Stimulated activated CD8-positive, alpha-beta memory T cell treated with anti-CD3 and anti-CD28 coated beads, Interleukin-7, amount 100 ng/mL, for 24 hours (primary cell): ENCODE results near the gene SCFD1.
"Not testable (repeated sequence)": the region's sequence is repeated elsewhere in the genome, so short reads cannot be mapped to it uniquely, and the experiment has no call there.

Source experiments
- DNase-seq: peaks from one replicate; pipeline ENCODE4 v3.0.0-alpha.2; 2020; ENCODE audit warnings: low read depth

The SCFD1 gene

GRCh38 chr14:30680036-30680435 lies 57.9 kb downstream of the SCFD1 start:
- no peak for DNase-seq

DNA sequence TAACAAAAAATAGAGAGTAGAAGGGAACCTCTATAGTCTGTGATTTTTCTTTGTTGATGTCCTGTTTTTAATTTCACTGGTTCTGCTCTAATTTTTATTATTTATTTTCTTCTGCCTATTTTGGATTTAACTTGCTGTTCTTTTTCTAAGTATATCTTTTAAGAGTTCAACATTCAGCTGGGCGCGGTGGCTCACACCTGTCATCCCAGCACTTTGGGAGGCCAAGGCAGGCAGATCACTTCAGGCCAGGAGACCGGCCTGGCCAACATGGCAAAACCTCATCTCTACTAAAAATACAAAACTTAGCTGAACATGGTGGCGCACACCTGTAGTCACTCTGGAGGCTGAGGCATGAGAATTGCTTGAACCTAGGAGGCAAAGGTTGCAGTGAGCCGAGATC lies 58.7 kb downstream of the SCFD1 start:
- not testable (repeated sequence) for DNase-seq

- no peak for DNase-seq
Observed at GRCh38 chr14:30681752-30682355, 59.7 kb downstream of the SCFD1 start.

- not testable (repeated sequence) for DNase-seq
Observed at GRCh38 chr14:30690487-30691355, 68.6 kb downstream of the SCFD1 start.

DNA sequence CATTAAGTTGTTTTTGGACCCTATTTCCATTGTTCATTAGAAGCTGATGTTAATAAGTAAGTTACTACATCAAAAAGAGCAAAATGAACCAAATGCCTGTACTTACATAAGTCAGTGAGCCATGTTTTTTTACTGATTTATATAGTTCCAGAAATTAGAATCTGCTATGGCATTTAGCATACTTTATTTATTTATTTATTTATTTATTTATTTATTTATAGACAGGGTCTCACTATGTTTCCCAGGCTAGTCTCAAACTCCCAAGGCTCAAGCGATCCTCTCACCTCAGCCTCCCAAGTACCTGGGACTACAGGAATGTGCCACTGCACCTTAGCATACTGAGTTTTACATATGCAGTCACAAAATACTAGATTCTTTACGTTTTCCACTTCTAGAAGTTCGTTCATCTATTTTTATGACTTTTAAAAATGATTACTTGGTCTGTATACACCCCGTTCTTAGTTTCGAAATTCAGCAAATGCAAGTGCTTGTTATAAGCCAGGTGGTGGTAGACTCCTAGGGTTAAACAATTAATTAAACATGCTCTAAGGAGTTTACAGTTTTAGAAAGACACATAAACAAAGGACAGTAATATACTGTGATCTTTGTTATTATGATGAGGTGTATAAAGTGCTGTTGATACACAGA lies 69.8 kb downstream of the SCFD1 start:
- DNase-seq: no peak

GRCh38 chr14:30692669-30693068 lies 70.5 kb downstream of the SCFD1 start:
- no peak for DNase-seq

GRCh38 chr14:30698463-30698862 lies 76.3 kb downstream of the SCFD1 start:
- DNase-seq: no peak

DNA sequence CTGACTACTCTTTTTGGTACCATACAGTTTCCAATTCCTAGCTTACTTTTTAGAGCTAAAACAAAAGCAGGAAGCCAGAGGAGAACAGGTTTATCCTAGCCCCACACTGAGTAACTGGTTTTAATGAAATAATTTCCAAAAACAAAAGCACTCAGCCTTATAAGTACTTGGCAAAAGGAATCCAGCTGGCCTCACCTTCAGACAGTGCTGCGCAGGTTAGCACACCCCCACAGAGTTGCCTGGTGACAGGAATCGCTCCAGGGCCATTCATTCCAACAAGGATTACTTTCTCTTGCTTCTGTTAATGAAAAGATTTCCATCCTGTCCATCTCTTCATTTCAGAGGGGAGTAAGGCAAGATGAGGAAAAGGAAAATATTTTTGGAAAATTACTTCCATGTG lies 84.6 kb downstream of the SCFD1 start:
- DNase-seq: no peak

DNA sequence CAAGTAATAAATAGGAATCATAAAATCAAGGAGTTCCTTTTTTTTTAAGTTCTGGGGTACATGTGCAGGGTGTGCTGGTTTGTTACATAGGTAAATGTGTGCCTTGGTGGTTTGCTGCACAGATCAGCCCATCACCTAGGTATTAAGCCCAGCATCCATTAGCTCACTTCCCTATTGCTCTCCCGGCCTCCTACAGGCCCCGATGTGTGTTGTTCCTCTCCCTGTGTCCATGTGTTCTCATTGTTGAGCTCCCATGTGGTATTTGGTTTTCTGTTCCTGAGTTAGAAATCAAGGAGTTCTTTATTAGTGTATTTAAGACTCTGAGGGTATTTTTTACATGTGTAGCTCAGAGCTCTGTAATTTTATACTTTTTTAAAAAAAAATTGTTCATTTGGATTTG lies 86.0 kb downstream of the SCFD1 start:
- DNase-seq: no peak

GRCh38 chr14:30709201-30709600 lies 87.1 kb downstream of the SCFD1 start:
- DNase-seq: no peak

DNA sequence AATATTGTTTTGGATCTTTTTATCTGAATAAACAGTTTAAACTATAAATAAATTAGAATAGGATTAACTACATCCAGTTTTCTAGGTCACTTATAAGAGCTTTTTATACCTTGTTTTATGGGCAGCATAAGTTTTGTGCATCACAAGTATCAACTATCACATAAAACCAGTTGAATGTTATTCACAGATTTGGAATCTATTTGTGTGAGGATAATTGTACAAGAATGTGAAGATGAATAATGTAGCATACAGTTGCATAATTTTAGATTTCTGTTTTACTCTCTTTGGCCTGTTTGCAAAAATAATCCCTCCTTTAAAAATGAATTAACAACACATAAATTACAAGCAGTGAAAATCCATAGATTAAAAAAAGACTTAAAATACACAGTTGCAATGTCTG lies 88.8 kb downstream of the SCFD1 start:
- no peak for DNase-seq

- no peak for DNase-seq
Observed at GRCh38 chr14:30719137-30719536, 97.0 kb downstream of the SCFD1 start.

GRCh38 chr14:30725763-30726162 lies 103.6 kb downstream of the SCFD1 start:
- DNase-seq: no peak

GRCh38 chr14:30728471-30728870 lies 106.4 kb downstream of the SCFD1 start:
- DNase-seq: no peak

DNA sequence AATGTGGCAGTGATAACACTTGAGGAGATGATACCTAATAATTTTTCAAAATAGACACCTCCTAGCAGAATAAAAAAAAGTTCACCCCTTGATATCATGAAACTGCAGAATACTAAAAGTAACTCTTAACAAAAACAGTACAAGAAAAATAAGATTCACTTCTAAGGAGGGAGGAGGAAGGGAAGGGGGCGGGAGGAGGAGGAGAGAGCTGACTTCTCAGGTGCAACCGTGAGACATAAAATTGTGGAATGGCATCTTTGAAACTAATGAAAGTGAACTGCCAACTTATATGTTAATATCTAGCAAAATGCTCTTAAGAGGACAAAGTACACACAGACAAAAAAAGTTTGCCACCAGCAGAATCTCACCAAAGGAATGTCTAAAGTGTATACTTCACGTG lies 115.8 kb downstream of the SCFD1 start:
- no peak for DNase-seq

DNA sequence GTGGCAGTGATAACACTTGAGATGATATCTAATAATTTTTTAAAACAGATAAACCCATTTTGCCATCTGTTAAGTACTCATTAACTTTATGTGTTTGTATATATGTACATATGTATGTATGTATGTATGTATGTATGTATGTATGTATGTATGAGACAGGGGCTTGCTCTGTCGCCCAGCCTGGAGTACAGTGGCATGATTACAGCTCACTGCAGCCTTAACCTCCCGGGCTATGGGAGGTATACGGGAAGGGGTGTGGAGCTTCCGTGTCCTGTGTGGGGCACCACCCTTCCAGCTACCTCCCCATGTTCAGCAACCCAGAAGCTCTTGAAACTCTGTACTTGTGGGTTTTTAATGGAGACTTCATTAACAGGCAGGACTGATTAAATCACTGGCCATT lies 116.9 kb downstream of the SCFD1 start:
- DNase-seq: no peak

GRCh38 chr14:30748343-30748742 lies 126.2 kb downstream of the SCFD1 start:
- DNase-seq: no peak

DNA sequence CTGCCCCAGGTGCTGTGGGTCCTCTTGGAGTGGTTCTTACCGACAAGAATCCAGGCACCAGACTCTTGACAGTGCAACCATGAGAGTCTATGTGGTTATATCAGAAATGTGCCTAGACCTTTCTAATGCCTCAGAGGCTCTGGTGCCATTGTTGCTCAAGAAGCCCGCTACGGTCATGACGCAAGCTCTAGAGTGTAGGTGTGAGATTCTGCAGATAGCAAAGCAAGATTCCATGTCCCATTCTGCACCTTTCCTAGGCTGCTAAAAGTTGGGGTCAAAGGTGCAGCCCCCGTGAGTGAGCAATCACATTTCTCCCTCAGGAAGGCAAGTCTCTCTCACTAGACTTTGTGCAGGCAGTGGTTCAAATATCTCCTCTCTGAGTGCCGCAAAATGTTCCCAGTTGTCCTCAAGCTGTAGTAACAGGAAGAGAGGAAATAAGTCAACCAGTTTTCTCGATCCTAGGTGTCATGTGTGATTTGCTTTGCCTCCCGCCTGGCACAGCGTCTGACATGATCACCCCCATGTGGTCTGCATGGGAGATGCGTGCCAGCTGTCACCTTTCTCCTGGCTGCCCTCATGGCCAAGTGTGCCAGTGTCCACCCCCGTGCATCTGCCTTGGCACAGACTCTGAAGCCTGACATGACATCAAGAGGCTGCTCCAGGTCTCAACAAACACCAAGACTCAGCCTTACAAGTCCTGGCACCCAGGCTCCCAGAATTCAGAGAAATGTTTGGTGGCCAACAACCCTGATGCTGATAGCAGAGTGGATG lies 129.7 kb downstream of the SCFD1 start:
- no peak for DNase-seq

DNA sequence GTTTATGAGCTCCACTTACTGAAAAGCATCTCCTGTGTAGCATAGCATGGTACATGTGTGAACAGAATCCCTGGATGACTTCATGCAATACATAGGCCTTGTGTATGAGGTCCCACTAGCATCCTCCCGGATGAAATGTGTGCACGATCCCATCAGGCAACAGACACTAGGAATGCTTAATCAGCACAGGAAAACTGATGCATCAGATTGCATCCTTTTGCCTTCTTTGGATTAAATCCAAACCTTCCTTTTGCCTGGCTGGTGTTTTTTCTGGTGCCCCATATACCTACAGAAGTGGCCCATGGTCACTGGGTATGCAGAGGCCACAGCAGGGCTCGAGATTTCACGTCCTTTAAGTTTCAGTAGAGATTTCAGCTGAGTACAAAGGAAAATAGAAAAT lies 131.3 kb downstream of the SCFD1 start:
- DNase-seq: no peak

- no peak for DNase-seq
Observed at GRCh38 chr14:30754778-30755177, 132.7 kb downstream of the SCFD1 start.

DNA sequence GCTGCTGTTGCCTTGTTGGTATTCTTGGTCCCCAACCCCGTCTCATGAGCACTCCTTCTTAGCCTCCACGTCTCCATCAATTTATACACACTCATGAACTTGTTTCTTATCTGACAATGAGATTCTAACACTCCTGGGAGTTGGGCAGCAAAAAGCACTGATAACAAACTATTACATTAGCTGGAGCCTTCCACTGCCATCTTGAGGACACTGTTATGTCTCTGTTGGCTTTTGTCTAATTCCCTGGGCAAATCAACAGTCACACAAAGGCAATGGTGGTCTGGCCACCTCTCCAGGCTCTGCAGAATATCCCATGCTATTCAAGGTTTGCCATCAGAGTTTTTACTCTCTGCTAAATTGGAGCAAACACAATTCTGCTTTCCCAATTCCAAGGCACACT lies 134.5 kb downstream of the SCFD1 start:
- DNase-seq: no peak

GRCh38 chr14:30757082-30757481 lies 135.0 kb downstream of the SCFD1 start:
- DNase-seq: no peak
